Fibroblast of lung (primary cell): ENCODE results near the gene GLB1L3. TPM values are rescaled to one million over a fixed set of nuclear protein-coding genes. Genes with fewer than 3 reads are reported as not detected.

Source experiments
- DNase-seq, 2 donors: peaks; one replicate each; pipeline versions ENCODE4 v3.0.0 to v3.0.0-alpha.2; 2010; ENCODE audit warnings: low read depth in 2 of 2
- H2AFZ ChIP-seq: 2 replicates; pipeline ENCODE4 v1.5.1; 2012; ENCODE audit warnings: low read length, control low read depth, inconsistent platforms
- H3K27ac ChIP-seq: 2 replicates; pipeline ENCODE4 v1.5.1; 2011; ENCODE audit warnings: low read length, control low read depth; ENCODE audit not compliant: insufficient read depth
- H3K27me3 ChIP-seq: 2 replicates; pipeline ENCODE4 v1.5.1; 2011; ENCODE audit warnings: mild to moderate bottlenecking, low read length; ENCODE audit not compliant: control insufficient read depth, insufficient read depth
- H3K36me3 ChIP-seq: 2 replicates; pipeline ENCODE4 v1.5.1; 2011; ENCODE audit warnings: low read length; ENCODE audit not compliant: control insufficient read depth, insufficient read depth
- H3K4me1 ChIP-seq: 2 replicates; pipeline ENCODE4 v1.5.1; 2011; ENCODE audit warnings: low read length; ENCODE audit not compliant: control insufficient read depth, insufficient read depth; ENCODE audit errors: extremely low read depth
- H3K4me2 ChIP-seq: 2 replicates; pipeline ENCODE4 v1.5.1; 2011; ENCODE audit warnings: low read length, control low read depth; ENCODE audit not compliant: insufficient read depth; ENCODE audit errors: extremely low read depth
- H3K4me3 ChIP-seq, 4 experiments: fragments of 200-600 bp in 1 of 4; sonication (generic) in 1 of 4; replicated peaks in 1 of 4; 2 replicates each; pipeline ENCODE4 v1.5.1; 2011 to 2016; ENCODE audit warnings: low read length in 4 of 4, low read depth in 3 of 4, mild to moderate bottlenecking in 3 of 4, control low read depth in 2 of 4, inconsistent platforms in 1 of 4, mixed read lengths in 1 of 4; ENCODE audit not compliant: insufficient read depth in 1 of 4; ENCODE audit errors: control extremely low read depth in 1 of 4
- H3K79me2 ChIP-seq: 2 replicates; pipeline ENCODE4 v1.5.1; 2012; ENCODE audit warnings: mild to moderate bottlenecking, low read length, inconsistent platforms; ENCODE audit not compliant: control insufficient read depth, insufficient read depth
- H3K9ac ChIP-seq: 2 replicates; pipeline ENCODE4 v1.5.1; 2011; ENCODE audit warnings: mild to moderate bottlenecking, low read length, control low read depth; ENCODE audit not compliant: insufficient read depth
- H3K9me3 ChIP-seq: 2 replicates; pipeline ENCODE4 v1.5.1; 2012; ENCODE audit warnings: low read depth, low read length; ENCODE audit not compliant: control insufficient read depth, insufficient read depth
- H4K20me1 ChIP-seq: 2 replicates; pipeline ENCODE4 v1.5.1; 2011; ENCODE audit warnings: low read length; ENCODE audit not compliant: control insufficient read depth, insufficient read depth; ENCODE audit errors: extremely low read depth
- EZH2 ChIP-seq: IDR thresholded peaks from 2 replicates; pipeline ENCODE4 v1.5.1; 2012; ENCODE audit warnings: low read length, control low read depth, mild to moderate bottlenecking; ENCODE audit errors: missing control alignments
- polyA plus RNA-seq, 2 donors: library from polyadenylated mRNA; depleted of rRNA in 1 of 2; stranded (reverse) in 1 of 2; unstranded in 1 of 2; fragments of >200 nt; gene quantifications; 2 replicates each; pipeline ENCODE4 v1.2.1, GENCODE V29; 2011 to 2012; ENCODE audit warnings: missing spikeins in 1 of 2
- total RNA-seq: library from RNA; depleted of rRNA; stranded (reverse); fragments of >200 nt; gene quantifications from 2 replicates; pipeline ENCODE4 v1.2.1, GENCODE V29; 2014
- TF ChIP-seq, protein P1 (sequence below), 2 donors: IDR thresholded peaks in 1 of 2; conservative IDR thresholded peaks in 1 of 2; 1 replicate in 1 of 2; 2 replicates in 1 of 2; pipeline ENCODE4 v1.5.1; 2011 to 2012; ENCODE audit warnings: low read length in 2 of 2, control low read depth in 1 of 2, inconsistent platforms in 1 of 2, low read depth in 1 of 2, mild to moderate bottlenecking in 1 of 2

GLB1L3 gene
- total and polyA plus RNA-seq, 2 donors (not counting 1 experiment from before 2014, with no cell fraction given), result not detected

DNA sequence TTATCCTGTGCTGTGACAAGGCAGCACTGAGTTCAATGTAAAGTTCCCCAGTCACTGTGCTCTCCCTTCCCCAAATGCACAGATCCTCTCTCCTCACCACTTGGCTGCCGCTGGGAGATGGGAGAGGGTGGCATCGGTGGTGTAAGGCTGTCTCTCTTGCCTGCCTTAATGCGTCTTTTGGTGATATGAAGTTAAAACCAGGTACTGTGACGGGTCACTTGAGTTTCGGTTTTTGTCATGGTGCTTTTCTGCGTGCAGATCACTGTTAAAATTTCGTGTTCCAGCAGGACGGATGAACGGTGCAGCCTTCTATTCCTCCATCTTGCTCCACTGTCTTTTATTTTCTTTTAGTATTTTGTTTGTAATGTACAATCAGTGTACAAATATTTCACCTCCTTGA, 74.2 kb downstream of the GLB1L3 start:
- H4K20me1 ChIP-seq, result no peaks in the 10 kb centered on the region
- no peaks in the 10 kb centered on the region for H3K9me3 ChIP-seq
- H3K4me3 ChIP-seq, result no peak overlapping the region
- H3K27me3 ChIP-seq, result no peaks in the 10 kb centered on the region
- no peak overlapping the region for H3K4me2 ChIP-seq
- no peaks in the 10 kb centered on the region for H3K36me3 ChIP-seq
- no peak for DNase-seq
- no peaks in the 10 kb centered on the region for H3K79me2 ChIP-seq
- H3K4me1 ChIP-seq, result no peaks in the 10 kb centered on the region
- TF ChIP-seq, protein P1, sequence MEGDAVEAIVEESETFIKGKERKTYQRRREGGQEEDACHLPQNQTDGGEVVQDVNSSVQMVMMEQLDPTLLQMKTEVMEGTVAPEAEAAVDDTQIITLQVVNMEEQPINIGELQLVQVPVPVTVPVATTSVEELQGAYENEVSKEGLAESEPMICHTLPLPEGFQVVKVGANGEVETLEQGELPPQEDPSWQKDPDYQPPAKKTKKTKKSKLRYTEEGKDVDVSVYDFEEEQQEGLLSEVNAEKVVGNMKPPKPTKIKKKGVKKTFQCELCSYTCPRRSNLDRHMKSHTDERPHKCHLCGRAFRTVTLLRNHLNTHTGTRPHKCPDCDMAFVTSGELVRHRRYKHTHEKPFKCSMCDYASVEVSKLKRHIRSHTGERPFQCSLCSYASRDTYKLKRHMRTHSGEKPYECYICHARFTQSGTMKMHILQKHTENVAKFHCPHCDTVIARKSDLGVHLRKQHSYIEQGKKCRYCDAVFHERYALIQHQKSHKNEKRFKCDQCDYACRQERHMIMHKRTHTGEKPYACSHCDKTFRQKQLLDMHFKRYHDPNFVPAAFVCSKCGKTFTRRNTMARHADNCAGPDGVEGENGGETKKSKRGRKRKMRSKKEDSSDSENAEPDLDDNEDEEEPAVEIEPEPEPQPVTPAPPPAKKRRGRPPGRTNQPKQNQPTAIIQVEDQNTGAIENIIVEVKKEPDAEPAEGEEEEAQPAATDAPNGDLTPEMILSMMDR (conservative IDR thresholded peaks at IDR 0.05 in 1 of 2, IDR thresholded peaks at IDR 0.05 in 1 of 2; ENCODE audit: low read depth in 1 of 2, low read length in 2 of 2), result no peak
- no peak for TF ChIP-seq EZH2
- H3K9ac ChIP-seq, result no peak overlapping the region
- H2AFZ ChIP-seq, result no peak overlapping the region
- H3K27ac ChIP-seq, result no peak overlapping the region

DNA sequence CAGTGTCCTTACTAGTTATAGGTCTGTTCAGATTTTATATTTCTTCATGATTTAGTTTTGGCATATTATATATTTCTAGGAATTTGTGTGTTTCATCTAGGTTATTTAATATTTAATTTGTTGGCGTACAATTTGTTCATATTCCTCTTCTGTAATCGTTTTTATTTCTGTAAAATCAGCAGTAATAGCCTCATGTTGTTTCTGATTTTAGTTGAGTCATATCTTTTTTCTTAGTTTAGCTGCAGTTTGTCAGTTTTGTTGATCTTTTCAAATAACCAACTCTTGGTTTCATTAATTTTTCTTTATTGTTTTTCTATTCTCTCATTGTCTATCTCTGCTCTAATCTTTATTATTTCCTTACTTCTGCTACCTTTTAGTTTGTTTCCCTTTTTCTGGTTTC, 75.9 kb downstream of the GLB1L3 start:
- Histone ChIP-seq H3K79me2 (no peaks in the 10 kb centered on the region), H3K9ac (no peak overlapping the region), H3K27me3 (no peaks in the 10 kb centered on the region), H3K27ac (no peak overlapping the region), H4K20me1 (no peaks in the 10 kb centered on the region), H2AFZ (no peak overlapping the region), H3K9me3 (no peaks in the 10 kb centered on the region), H3K4me3 (no peak overlapping the region), H3K4me1 (no peaks in the 10 kb centered on the region), H3K4me2 (no peak overlapping the region), H3K36me3 (no peaks in the 10 kb centered on the region)
- DNase-seq, result no peak
- TF ChIP-seq, protein P1 (conservative IDR thresholded peaks at IDR 0.05 in 1 of 2, IDR thresholded peaks at IDR 0.05 in 1 of 2; ENCODE audit: low read depth in 1 of 2, low read length in 2 of 2), result no peak
- TF ChIP-seq EZH2, result no peak

DNA sequence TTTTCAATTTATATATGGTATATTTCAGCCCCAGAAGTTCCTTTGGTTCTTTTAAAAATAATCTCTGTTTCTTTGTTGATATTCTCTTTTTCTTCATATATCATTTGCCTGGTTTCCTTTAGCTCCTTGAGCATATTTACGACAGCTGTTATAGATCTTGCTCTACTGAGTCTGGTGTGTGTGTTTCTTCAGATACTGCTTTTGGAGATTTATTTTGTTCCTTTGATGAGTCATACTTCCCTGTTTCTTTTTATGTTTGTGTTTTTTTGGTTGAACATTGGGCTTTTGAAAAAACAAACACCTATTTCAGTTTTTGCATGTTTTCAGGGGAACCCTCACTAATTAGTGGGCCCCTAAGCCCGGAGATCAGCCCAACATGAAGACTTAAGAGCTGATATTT, 79.0 kb downstream of the GLB1L3 start:
- H3K9me3 ChIP-seq, result no peaks in the 10 kb centered on the region
- no peak overlapping the region for H3K4me2 ChIP-seq
- no peaks in the 10 kb centered on the region for H3K36me3 ChIP-seq
- no peak overlapping the region for H3K9ac ChIP-seq
- no peak overlapping the region for H3K27ac ChIP-seq
- TF ChIP-seq, protein P1 (conservative IDR thresholded peaks at IDR 0.05 in 1 of 2, IDR thresholded peaks at IDR 0.05 in 1 of 2; ENCODE audit: low read depth in 1 of 2, low read length in 2 of 2), result no peak
- TF ChIP-seq EZH2, result no peak
- no peak for DNase-seq
- H3K79me2 ChIP-seq, result no peaks in the 10 kb centered on the region
- H3K4me1 ChIP-seq, result no peaks in the 10 kb centered on the region
- no peak overlapping the region for H3K4me3 ChIP-seq
- no peak overlapping the region for H2AFZ ChIP-seq
- no peaks in the 10 kb centered on the region for H3K27me3 ChIP-seq
- H4K20me1 ChIP-seq, result no peaks in the 10 kb centered on the region
